ENCODE data around the gene OSBP2. TPM values are rescaled to one million over a fixed set of nuclear protein-coding genes. Genes with fewer than 3 reads are reported as not detected.

OSBP2 gene
- total RNA-seq, 2 experiments from 2014 or later = 1.2 to 1.6 TPM

GRCh38 chr22:30891443-30891755 lies 196.7 kb downstream of the OSBP2 start:
- peaks cover 30% of the 10 kb centered on the region for H3K4me1 ChIP-seq (ENCODE audit: insufficient read depth, low read length)
- no peak overlapping the region for H3K27ac ChIP-seq (ENCODE audit: low read depth in 1 of 2, low read length in 2 of 2)
- intact Hi-C loops (cut with DNase I, micrococcal nuclease) = no loop called here
- H3K4me3 ChIP-seq (ENCODE audit: low read length) = no peak overlapping the region
- POLR2A ChIA-PET = no interaction called here
- Mint-ChIP-seq H3K9me3 (no peaks in the 10 kb centered on the region), H3K27ac (no peak overlapping the region), H3K4me1 (ENCODE audit: low read depth) (peaks cover 35% of the 10 kb centered on the region), H3K27me3 (no peaks in the 10 kb centered on the region), H3K36me3 (ENCODE audit: low read depth) (peaks cover 16% of the 10 kb centered on the region), H3K4me3 (no peak overlapping the region)
- H3K27me3 ChIP-seq (ENCODE audit: control insufficient read depth in 1 of 2, insufficient read depth in 2 of 2, low read length in 2 of 2) = no peaks in the 10 kb centered on the region
- no peak for TF ChIP-seq CTCF (IDR thresholded peaks at IDR 0.05)
- peaks cover 17% of the 10 kb centered on the region for H3K36me3 ChIP-seq (ENCODE audit: insufficient read depth, low read length)
- no peaks in the 10 kb centered on the region for H3K9me3 ChIP-seq (ENCODE audit: control insufficient read depth in 1 of 2, insufficient read depth in 1 of 2, low read length in 2 of 2)
- no peak for DNase-seq
- CTCF ChIA-PET = interaction anchor here (1.3 to 1.9 kb wide), 3 partner anchors 29 to 257 kb away, joined by 3 to 6 read pairs (median 4); no protein-coding TSS in a partner anchor
- no peak for ATAC-seq (ENCODE audit: poor library complexity)

- DNase-seq (peak in 1 of 14 experiments; percentile 6), ATAC-seq (ENCODE audit: poor library complexity) (no peak)
- Mint-ChIP-seq H3K4me1 (ENCODE audit: low read depth) (peaks cover 35% of the 10 kb centered on the region), H3K9me3 (no peaks in the 10 kb centered on the region), H3K4me3 (no peak overlapping the region), H3K27ac (no peak overlapping the region), H3K36me3 (ENCODE audit: low read depth) (peaks cover 16% of the 10 kb centered on the region), H3K27me3 (no peaks in the 10 kb centered on the region)
- POLR2A ChIA-PET = no interaction called here
- TF ChIP-seq CTCF (IDR thresholded peaks at IDR 0.05) = no peak
- peaks cover 17% of the 10 kb centered on the region for H3K36me3 ChIP-seq (ENCODE audit: insufficient read depth, low read length)
- no peak overlapping the region for H3K4me3 ChIP-seq (ENCODE audit: low read length)
- no peaks in the 10 kb centered on the region for H3K27me3 ChIP-seq (ENCODE audit: control insufficient read depth in 1 of 2, insufficient read depth in 2 of 2, low read length in 2 of 2)
- intact Hi-C loops (cut with DNase I, micrococcal nuclease) = no loop called here
- peaks cover 30% of the 10 kb centered on the region for H3K4me1 ChIP-seq (ENCODE audit: insufficient read depth, low read length)
- CTCF ChIA-PET = interaction anchor here (1.9 kb wide), 1 partner anchor 257 kb away, joined by 6 read pairs; no protein-coding TSS in a partner anchor
- no peaks in the 10 kb centered on the region for H3K9me3 ChIP-seq (ENCODE audit: control insufficient read depth in 1 of 2, insufficient read depth in 1 of 2, low read length in 2 of 2)
- H3K27ac ChIP-seq (ENCODE audit: low read depth in 1 of 2, low read length in 2 of 2) = no peak overlapping the region
Observed at GRCh38 chr22:30891781-30892180, 197.1 kb downstream of the OSBP2 start.

GRCh38 chr22:30892286-30892685 lies 197.6 kb downstream of the OSBP2 start:
- H3K27me3 ChIP-seq (ENCODE audit: control insufficient read depth in 1 of 2, insufficient read depth in 2 of 2, low read length in 2 of 2) = no peaks in the 10 kb centered on the region
- POLR2A ChIA-PET = no interaction called here
- ATAC-seq (ENCODE audit: poor library complexity) = no peak
- H3K4me1 Mint-ChIP-seq (ENCODE audit: low read depth) = peaks cover 35% of the 10 kb centered on the region
- intact Hi-C loops (cut with DNase I, micrococcal nuclease) = no loop called here
- DNase-seq = peak in 1 of 14 experiments; percentile 5
- peaks cover 30% of the 10 kb centered on the region for H3K4me1 ChIP-seq (ENCODE audit: insufficient read depth, low read length)
- H3K4me3 ChIP-seq (ENCODE audit: low read length) = no peak overlapping the region
- H3K36me3 ChIP-seq (ENCODE audit: insufficient read depth, low read length) = peaks cover 17% of the 10 kb centered on the region
- no peaks in the 10 kb centered on the region for H3K27me3 Mint-ChIP-seq
- no peak for TF ChIP-seq CTCF (IDR thresholded peaks at IDR 0.05)
- H3K36me3 Mint-ChIP-seq (ENCODE audit: low read depth) = peaks cover 20% of the 10 kb centered on the region
- CTCF ChIA-PET = no interaction called here
- no peaks in the 10 kb centered on the region for H3K9me3 ChIP-seq (ENCODE audit: control insufficient read depth in 1 of 2, insufficient read depth in 1 of 2, low read length in 2 of 2)
- H3K27ac Mint-ChIP-seq = peak overlapping the region; percentile 15
- peaks cover 2% of the 10 kb centered on the region for H3K9me3 Mint-ChIP-seq
- H3K27ac ChIP-seq (ENCODE audit: low read depth in 1 of 2, low read length in 2 of 2) = no peak overlapping the region
- no peak overlapping the region for H3K4me3 Mint-ChIP-seq
